Measurements from ENCODE around the gene GARIN5B.

DNA sequence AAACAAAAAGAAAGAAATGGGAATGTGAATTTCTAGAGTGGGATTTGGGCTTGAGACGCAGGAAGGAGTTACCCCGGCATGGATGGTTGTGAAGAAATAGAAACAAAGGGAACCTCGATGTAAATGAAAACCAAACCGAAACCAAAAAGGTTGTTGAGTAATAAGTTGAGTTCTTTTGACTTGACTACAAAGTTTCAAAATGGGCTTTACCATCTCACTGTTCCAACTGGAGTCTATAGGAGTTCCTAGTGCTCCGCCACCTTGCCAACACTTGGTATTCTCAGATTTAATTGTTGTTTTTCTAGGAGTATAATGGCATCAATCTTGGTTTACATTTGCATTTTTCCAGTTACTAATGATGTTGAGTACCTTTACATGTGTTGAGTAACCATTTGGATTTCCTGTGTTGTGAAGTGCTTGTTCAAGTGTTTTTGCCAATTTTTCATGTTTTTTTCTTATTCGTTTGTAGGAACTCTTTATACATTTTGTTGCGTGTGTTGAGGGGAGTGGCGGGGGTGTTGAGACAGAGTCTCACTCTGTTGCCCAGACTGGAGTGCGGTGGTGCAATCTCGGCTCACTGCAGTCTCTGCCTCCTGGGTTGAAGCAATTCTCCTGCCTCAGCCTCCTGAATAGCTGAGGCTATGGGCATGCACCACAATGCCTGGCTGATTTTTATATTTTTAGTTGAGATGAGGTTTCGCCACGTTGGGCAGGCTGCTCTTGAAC, 35.3 kb upstream of the GARIN5B start:
- TF ChIP-seq POLR2A (IDR thresholded peaks at IDR 0.05; ENCODE audit: low read depth, low read length) (no peak), PAX5 (IDR thresholded peaks at IDR 0.05; ENCODE audit: insufficient read depth, low read length, severe bottlenecking) (no peak), POLR2AphosphoS5 (IDR thresholded peaks at IDR 0.05; ENCODE audit: low read depth, low read length) (no peak), TAF1 (IDR thresholded peaks at IDR 0.05; ENCODE audit: low read depth, low read length) (no peak), POU2F2 (IDR thresholded peaks at IDR 0.05; ENCODE audit: low read depth, low read length) (no peak), SPI1 (IDR thresholded peaks at IDR 0.05; ENCODE audit: low read depth, low read length) (no peak)
